ENCODE data around the gene PLA2G4A. TPM values are rescaled to one million over a fixed set of nuclear protein-coding genes. Genes with fewer than 3 reads are reported as not detected.

PLA2G4A gene
- total and polyA plus RNA-seq, 2 donors (not counting 1 experiment from before 2014, with no cell fraction given) = 2.8 to 5.8 TPM

DNA sequence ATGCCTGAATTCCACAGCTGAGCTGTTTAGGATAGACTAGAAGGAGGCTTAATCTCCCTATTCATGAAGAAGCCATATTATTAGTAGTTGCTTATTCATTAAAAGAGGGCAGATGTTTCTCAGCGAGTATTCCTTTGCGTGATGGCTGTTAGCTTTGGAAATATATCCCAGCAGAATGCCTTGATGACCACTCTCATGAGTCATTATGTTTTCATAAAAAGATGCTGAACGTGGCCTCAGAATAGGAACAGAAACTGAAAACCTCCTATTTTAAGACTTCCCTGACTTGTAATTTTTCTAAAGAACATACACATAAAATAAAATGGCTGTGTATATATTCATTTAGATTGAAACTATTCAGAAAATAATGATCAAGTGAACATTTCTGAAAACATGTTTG is 9.6 kb upstream of the PLA2G4A start:
- no peaks in the 10 kb centered on the region for H3K4me1 ChIP-seq (ENCODE audit: control insufficient read depth, extremely low read depth, insufficient read depth, low read length)
- no peaks in the 10 kb centered on the region for H4K20me1 ChIP-seq (ENCODE audit: control insufficient read depth, extremely low read depth, insufficient read depth, low read length)
- H3K4me2 ChIP-seq (ENCODE audit: extremely low read depth, insufficient read depth, low read length) = no peak overlapping the region
- H3K79me2 ChIP-seq (ENCODE audit: control insufficient read depth, insufficient read depth, low read length) = no peaks in the 10 kb centered on the region
- DNase-seq (ENCODE audit: low read depth in 2 of 2) = peak; percentile 78 to 85
- no peak overlapping the region for H2AFZ ChIP-seq (ENCODE audit: low read length)
- H3K4me3 ChIP-seq (replicated peaks in 1 of 4; ENCODE audit: control extremely low read depth in 1 of 4, insufficient read depth in 1 of 4, low read depth in 3 of 4, low read length in 4 of 4) = no peak overlapping the region
- no peak overlapping the region for H3K9ac ChIP-seq (ENCODE audit: insufficient read depth, low read length)
- H3K27ac ChIP-seq (ENCODE audit: insufficient read depth, low read length) = no peak overlapping the region
- TF ChIP-seq EZH2 (IDR thresholded peaks at IDR 0.05; ENCODE audit: low read length, missing control alignments) = no peak
- TF ChIP-seq, protein P1, sequence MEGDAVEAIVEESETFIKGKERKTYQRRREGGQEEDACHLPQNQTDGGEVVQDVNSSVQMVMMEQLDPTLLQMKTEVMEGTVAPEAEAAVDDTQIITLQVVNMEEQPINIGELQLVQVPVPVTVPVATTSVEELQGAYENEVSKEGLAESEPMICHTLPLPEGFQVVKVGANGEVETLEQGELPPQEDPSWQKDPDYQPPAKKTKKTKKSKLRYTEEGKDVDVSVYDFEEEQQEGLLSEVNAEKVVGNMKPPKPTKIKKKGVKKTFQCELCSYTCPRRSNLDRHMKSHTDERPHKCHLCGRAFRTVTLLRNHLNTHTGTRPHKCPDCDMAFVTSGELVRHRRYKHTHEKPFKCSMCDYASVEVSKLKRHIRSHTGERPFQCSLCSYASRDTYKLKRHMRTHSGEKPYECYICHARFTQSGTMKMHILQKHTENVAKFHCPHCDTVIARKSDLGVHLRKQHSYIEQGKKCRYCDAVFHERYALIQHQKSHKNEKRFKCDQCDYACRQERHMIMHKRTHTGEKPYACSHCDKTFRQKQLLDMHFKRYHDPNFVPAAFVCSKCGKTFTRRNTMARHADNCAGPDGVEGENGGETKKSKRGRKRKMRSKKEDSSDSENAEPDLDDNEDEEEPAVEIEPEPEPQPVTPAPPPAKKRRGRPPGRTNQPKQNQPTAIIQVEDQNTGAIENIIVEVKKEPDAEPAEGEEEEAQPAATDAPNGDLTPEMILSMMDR (conservative IDR thresholded peaks at IDR 0.05 in 1 of 2, IDR thresholded peaks at IDR 0.05 in 1 of 2; ENCODE audit: low read depth in 1 of 2, low read length in 2 of 2) = no peak
- H3K36me3 ChIP-seq (ENCODE audit: control insufficient read depth, insufficient read depth, low read length) = no peaks in the 10 kb centered on the region
- H3K9me3 ChIP-seq (ENCODE audit: control insufficient read depth, insufficient read depth, low read depth, low read length) = no peaks in the 10 kb centered on the region
- no peaks in the 10 kb centered on the region for H3K27me3 ChIP-seq (ENCODE audit: control insufficient read depth, insufficient read depth, low read length)

DNA sequence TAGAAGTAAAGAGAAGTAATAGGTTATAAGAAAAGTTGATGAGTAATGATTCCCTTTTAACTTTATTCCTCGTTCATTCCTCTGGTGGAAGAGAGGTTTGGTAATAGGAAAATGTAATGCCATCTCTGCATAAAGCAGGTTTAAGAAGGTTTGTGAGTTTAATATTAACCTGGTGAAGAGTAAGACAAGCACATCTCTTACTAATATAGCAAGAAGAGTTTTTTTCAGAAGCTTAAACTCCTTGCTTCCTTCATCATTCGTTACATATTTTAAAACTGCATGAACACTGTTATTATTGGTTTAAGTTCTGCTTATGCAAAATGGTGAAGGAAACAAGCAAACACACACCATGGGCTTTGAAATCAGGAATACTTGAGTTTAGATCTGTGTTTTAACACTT is 9.2 kb upstream of the PLA2G4A start:
- TF ChIP-seq, protein P1 (conservative IDR thresholded peaks at IDR 0.05 in 1 of 2, IDR thresholded peaks at IDR 0.05 in 1 of 2; ENCODE audit: low read depth in 1 of 2, low read length in 2 of 2) = no peak
- no peak for TF ChIP-seq EZH2 (IDR thresholded peaks at IDR 0.05; ENCODE audit: low read length, missing control alignments)
- no peaks in the 10 kb centered on the region for H3K79me2 ChIP-seq (ENCODE audit: control insufficient read depth, insufficient read depth, low read length)
- H4K20me1 ChIP-seq (ENCODE audit: control insufficient read depth, extremely low read depth, insufficient read depth, low read length) = no peaks in the 10 kb centered on the region
- no peaks in the 10 kb centered on the region for H3K27me3 ChIP-seq (ENCODE audit: control insufficient read depth, insufficient read depth, low read length)
- peak overlapping the region; percentile 15 for H2AFZ ChIP-seq (ENCODE audit: low read length)
- no peak overlapping the region for H3K9ac ChIP-seq (ENCODE audit: insufficient read depth, low read length)
- no peaks in the 10 kb centered on the region for H3K36me3 ChIP-seq (ENCODE audit: control insufficient read depth, insufficient read depth, low read length)
- H3K4me1 ChIP-seq (ENCODE audit: control insufficient read depth, extremely low read depth, insufficient read depth, low read length) = no peaks in the 10 kb centered on the region
- H3K27ac ChIP-seq (ENCODE audit: insufficient read depth, low read length) = no peak overlapping the region
- H3K9me3 ChIP-seq (ENCODE audit: control insufficient read depth, insufficient read depth, low read depth, low read length) = no peaks in the 10 kb centered on the region
- no peak overlapping the region for H3K4me3 ChIP-seq (replicated peaks in 1 of 4; ENCODE audit: control extremely low read depth in 1 of 4, insufficient read depth in 1 of 4, low read depth in 3 of 4, low read length in 4 of 4)
- DNase-seq (ENCODE audit: low read depth in 2 of 2) = peak in 1 of 2 donors; percentile 17
- H3K4me2 ChIP-seq (ENCODE audit: extremely low read depth, insufficient read depth, low read length) = no peak overlapping the region

DNA sequence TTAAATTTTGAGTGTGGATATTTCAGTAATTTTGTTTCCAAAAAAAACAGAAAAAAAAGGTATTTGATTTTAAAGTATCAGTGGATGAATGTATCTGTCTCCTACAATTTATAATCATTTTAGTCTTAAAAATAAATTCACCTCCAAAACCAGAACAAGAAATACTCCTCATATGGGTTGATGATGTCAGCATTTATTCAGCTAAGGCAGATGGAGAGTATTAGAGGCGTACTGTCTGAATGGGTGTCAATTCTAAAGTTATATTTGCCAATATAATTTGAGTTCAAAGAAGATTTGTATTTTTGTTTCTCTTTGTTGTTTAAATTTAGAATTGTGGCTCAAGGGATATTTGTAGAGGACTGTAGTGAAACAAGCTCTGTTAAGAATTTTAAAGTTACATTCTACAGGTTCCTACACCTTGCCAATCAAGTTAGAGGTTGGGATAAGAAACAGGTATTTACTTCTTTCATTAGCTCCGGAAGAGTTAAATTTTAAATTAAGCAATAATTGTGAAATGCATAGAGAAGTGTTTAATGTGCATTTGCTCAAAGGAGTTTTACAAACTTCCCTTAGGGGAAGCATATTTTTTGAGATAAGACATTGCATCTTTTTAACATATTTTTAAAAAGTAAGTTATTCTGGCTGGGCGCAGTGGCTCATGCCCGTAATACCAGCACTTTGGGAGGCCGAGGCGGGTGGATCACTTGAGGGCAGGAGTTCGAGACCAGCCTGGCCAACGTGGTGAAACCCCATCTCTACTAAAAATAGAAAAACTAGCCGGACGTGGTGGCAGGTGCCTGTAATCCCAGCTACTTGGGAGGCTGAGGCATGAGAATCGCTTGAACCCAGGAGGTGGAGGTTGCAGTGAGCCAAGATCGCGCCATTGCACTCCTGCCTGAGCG is 1.2 kb downstream of the PLA2G4A start:
- H3K27me3 ChIP-seq (ENCODE audit: control insufficient read depth, insufficient read depth, low read length) = no peaks in the 10 kb centered on the region
- H3K36me3 ChIP-seq (ENCODE audit: control insufficient read depth, insufficient read depth, low read length) = no peaks in the 10 kb centered on the region
- no peak for TF ChIP-seq EZH2 (IDR thresholded peaks at IDR 0.05; ENCODE audit: low read length, missing control alignments)
- TF ChIP-seq, protein P1 (conservative IDR thresholded peaks at IDR 0.05 in 1 of 2, IDR thresholded peaks at IDR 0.05 in 1 of 2; ENCODE audit: low read depth in 1 of 2, low read length in 2 of 2) = no peak
- H3K9me3 ChIP-seq (ENCODE audit: control insufficient read depth, insufficient read depth, low read depth, low read length) = no peaks in the 10 kb centered on the region
- no peak overlapping the region for H2AFZ ChIP-seq (ENCODE audit: low read length)
- H3K4me1 ChIP-seq (ENCODE audit: control insufficient read depth, extremely low read depth, insufficient read depth, low read length) = no peaks in the 10 kb centered on the region
- no peaks in the 10 kb centered on the region for H3K79me2 ChIP-seq (ENCODE audit: control insufficient read depth, insufficient read depth, low read length)
- no peak for DNase-seq (ENCODE audit: low read depth in 2 of 2)
- no peak overlapping the region for H3K9ac ChIP-seq (ENCODE audit: insufficient read depth, low read length)
- peak overlapping the region; percentile 63 for H3K4me2 ChIP-seq (ENCODE audit: extremely low read depth, insufficient read depth, low read length)
- H3K4me3 ChIP-seq (replicated peaks in 1 of 4; ENCODE audit: control extremely low read depth in 1 of 4, insufficient read depth in 1 of 4, low read depth in 3 of 4, low read length in 4 of 4) = peak overlapping the region in 3 of 4 experiments; percentile 64 to 97 (median 78)
- no peak overlapping the region for H3K27ac ChIP-seq (ENCODE audit: insufficient read depth, low read length)
- H4K20me1 ChIP-seq (ENCODE audit: control insufficient read depth, extremely low read depth, insufficient read depth, low read length) = no peaks in the 10 kb centered on the region

Data from fibroblast of lung (primary cell).